ENCODE data around the gene NLRP1. TPM values are rescaled to one million over a fixed set of nuclear protein-coding genes. Genes with fewer than 3 reads are reported as not detected.

The NLRP1 gene
- total and polyA plus RNA-seq, 4 donors = 1.8 to 5.4 (median 3.0) TPM

- H3K9me3 ChIP-seq (ENCODE audit: control insufficient read depth in 4 of 4, low read length in 3 of 4) = no peaks in the 10 kb centered on the region
- no peaks in the 10 kb centered on the region for H3K4me1 ChIP-seq (ENCODE audit: control insufficient read depth in 4 of 4, insufficient read depth in 4 of 4, low read length in 3 of 4)
- DNase-seq (ENCODE audit: low spot score) = no peak
- H3K4me3 ChIP-seq (ENCODE audit: low read depth in 1 of 3, low read length in 3 of 3) = no peak overlapping the region
- no peak overlapping the region for H3K27ac ChIP-seq (ENCODE audit: low read depth in 1 of 2, low read length in 2 of 2)
- H3K36me3 ChIP-seq (ENCODE audit: control insufficient read depth in 4 of 4, insufficient read depth in 3 of 4, low read depth in 1 of 4, low read length in 3 of 4) = no peaks in the 10 kb centered on the region
- no peak overlapping the region for H3K9ac ChIP-seq (ENCODE audit: low read depth in 1 of 2, low read length in 2 of 2)
- WGBS = 85% methylated on average over 9 of the region's 9 CpGs
- H3K27me3 ChIP-seq (ENCODE audit: control insufficient read depth in 4 of 4, insufficient read depth in 4 of 4, low read length in 3 of 4) = no peaks in the 10 kb centered on the region
- TF ChIP-seq REST (IDR thresholded peaks at IDR 0.05) (no peak), SP1 (IDR thresholded peaks at IDR 0.05) (no peak), MAX (IDR thresholded peaks at IDR 0.05) (no peak), HNF4A (conservative IDR thresholded peaks at IDR 0.05) (no peak), YY1 (IDR thresholded peaks at IDR 0.05) (no peak), FOXA2 (IDR thresholded peaks at IDR 0.05) (no peak), TAF1 (conservative IDR thresholded peaks at IDR 0.05) (no peak)
Observed at GRCh38 chr17:5560361-5560988, 23.8 kb downstream of the NLRP1 start.

- 93% methylated on average over 16 of the region's 16 CpGs for WGBS
Observed at GRCh38 chr17:5558815-5559785, 25.2 kb downstream of the NLRP1 start.

More at GRCh38 chr17:5558815-5559785, 25.2 kb downstream of the NLRP1 start:
- no peak overlapping the region for H3K4me3 ChIP-seq (ENCODE audit: low read depth in 1 of 3, low read length in 3 of 3)
- H3K9me3 ChIP-seq (ENCODE audit: control insufficient read depth in 4 of 4, low read length in 3 of 4) = no peaks in the 10 kb centered on the region
- no peak for DNase-seq (ENCODE audit: low spot score)
- H3K27me3 ChIP-seq (ENCODE audit: control insufficient read depth in 4 of 4, insufficient read depth in 4 of 4, low read length in 3 of 4) = no peaks in the 10 kb centered on the region
- H3K36me3 ChIP-seq (ENCODE audit: control insufficient read depth in 4 of 4, insufficient read depth in 3 of 4, low read depth in 1 of 4, low read length in 3 of 4) = no peaks in the 10 kb centered on the region
- TF ChIP-seq RAD21 (IDR thresholded peaks at IDR 0.05) = no peak
- no peak for TF ChIP-seq SP1 (IDR thresholded peaks at IDR 0.05)
- TF ChIP-seq TAF1 (conservative IDR thresholded peaks at IDR 0.05) = no peak
- TF ChIP-seq HNF4G (IDR thresholded peaks at IDR 0.05) = no peak
- no peak for TF ChIP-seq EGR1 (IDR thresholded peaks at IDR 0.05; ENCODE audit: low read depth in 2 of 2)
- no peak for TF ChIP-seq GABPA (IDR thresholded peaks at IDR 0.05 in 1 of 2, conservative IDR thresholded peaks at IDR 0.05 in 1 of 2)
- no peak for TF ChIP-seq CTCF (IDR thresholded peaks at IDR 0.05; ENCODE audit: low read depth, low read length, missing input control)
- no peak for TF ChIP-seq MAX (IDR thresholded peaks at IDR 0.05)
- TF ChIP-seq REST (IDR thresholded peaks at IDR 0.05) = no peak
- no peak for TF ChIP-seq JUND (IDR thresholded peaks at IDR 0.05)
- TF ChIP-seq FOXA2 (IDR thresholded peaks at IDR 0.05) = no peak
- no peak for TF ChIP-seq ATF3 (IDR thresholded peaks at IDR 0.05)
- no peak for TF ChIP-seq YY1 (IDR thresholded peaks at IDR 0.05)
- no peak for TF ChIP-seq FOXA1 (IDR thresholded peaks at IDR 0.05)
- no peak for TF ChIP-seq RXRA (IDR thresholded peaks at IDR 0.05)
- no peak for TF ChIP-seq NR2F2 (IDR thresholded peaks at IDR 0.05)
- TF ChIP-seq HNF4A (conservative IDR thresholded peaks at IDR 0.05) = no peak
- no peak for TF ChIP-seq ZBTB33 (IDR thresholded peaks at IDR 0.05)
- no peaks in the 10 kb centered on the region for H3K4me1 ChIP-seq (ENCODE audit: control insufficient read depth in 4 of 4, insufficient read depth in 4 of 4, low read length in 3 of 4)
- H3K9ac ChIP-seq (ENCODE audit: low read depth in 1 of 2, low read length in 2 of 2) = no peak overlapping the region
- no peak overlapping the region for H3K27ac ChIP-seq (ENCODE audit: low read depth in 1 of 2, low read length in 2 of 2)

Data from liver (tissue), 9 donors.